ENCODE measurements around the gene ITM2C.

GRCh38 chr2:230891509-230891908, 26.8 kb downstream of the ITM2C start:
- no peak for TF ChIP-seq CTCF (IDR thresholded peaks at IDR 0.05; ENCODE audit: insufficient read depth, low read length)
- no peak for TF ChIP-seq POLR2AphosphoS5 (IDR thresholded peaks at IDR 0.05; ENCODE audit: low read depth)
